ENCODE measurements around the gene MYPOP. TPM values are rescaled to one million over a fixed set of nuclear protein-coding genes. Genes with fewer than 3 reads are reported as not detected.

The MYPOP gene
- total and polyA plus RNA-seq, 2 of the 13 experiments (the other 11 are each of a cell fraction or from before 2014, with no cell fraction given): 2.3 to 2.7 TPM

DNA sequence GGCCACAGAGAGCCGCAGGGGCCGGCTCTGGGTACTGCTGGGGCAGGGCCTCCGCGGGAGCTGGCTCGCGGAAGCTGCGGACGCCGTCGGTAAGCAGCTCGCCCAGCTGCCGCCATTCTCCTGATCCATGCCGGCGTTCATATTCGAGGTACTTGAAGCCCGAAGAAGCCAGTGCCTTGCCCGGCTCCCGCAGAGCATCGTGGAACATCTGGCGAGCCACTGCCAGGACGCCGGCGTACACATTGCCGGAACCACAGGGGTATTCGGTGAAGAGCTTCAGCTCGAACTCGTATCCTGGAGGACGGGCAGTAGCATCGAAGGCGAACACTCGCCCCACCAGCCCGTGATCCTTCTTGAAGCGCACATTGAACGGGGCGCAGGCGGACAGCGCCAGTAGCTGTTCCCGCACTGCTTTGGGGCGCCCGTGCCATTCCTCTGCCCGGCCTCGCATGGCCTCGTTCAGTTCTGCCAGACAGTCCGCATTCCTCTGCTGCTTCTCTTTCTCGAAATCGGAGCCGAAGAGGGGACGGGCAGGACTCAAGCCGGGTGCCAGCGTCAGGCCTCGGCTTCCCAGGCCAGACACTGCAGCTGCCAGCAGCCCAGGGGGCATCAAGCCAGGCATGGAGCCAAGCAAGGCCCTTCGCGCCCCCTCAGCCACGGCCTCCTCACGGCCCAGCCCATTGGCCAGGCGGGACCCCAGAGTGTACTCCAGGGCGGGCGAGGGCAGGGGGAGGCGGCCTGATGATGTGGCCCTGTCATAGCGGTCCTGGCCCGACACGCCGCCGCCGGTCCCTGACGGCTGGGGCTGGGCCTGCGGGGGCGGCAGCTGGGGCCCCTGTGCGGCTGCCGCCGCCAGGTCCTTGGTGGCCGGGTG lies 17.5 kb downstream of the MYPOP start:
- Histone ChIP-seq H3K36me3 (replicated peaks in 1 of 2; ENCODE audit: control insufficient read depth in 1 of 2, insufficient read depth in 2 of 2, low read length in 2 of 2) (no peaks in the 10 kb centered on the region), H3K4me3 (replicated peaks in 1 of 3; ENCODE audit: insufficient read depth in 1 of 3, low read depth in 2 of 3, low read length in 3 of 3) (peak overlapping the region; percentile 69 to 91 (median 80)), H2AFZ (ENCODE audit: low read length) (no peak overlapping the region), H4K20me1 (ENCODE audit: insufficient read depth, low read length) (no peaks in the 10 kb centered on the region), H3K27ac (ENCODE audit: extremely low read length, insufficient read depth, low read length) (peak overlapping the region; percentile 78), H3K27me3 (ENCODE audit: control insufficient read depth in 1 of 2, insufficient read depth in 2 of 2, low read length in 2 of 2) (no peaks in the 10 kb centered on the region), H3K9ac (ENCODE audit: insufficient read depth, low read depth, low read length) (peak overlapping the region; percentile 82), H3K79me2 (ENCODE audit: insufficient read depth, low read length) (peaks cover 15% of the 10 kb centered on the region), H3K9me3 (ENCODE audit: low read length) (no peaks in the 10 kb centered on the region), H3K4me1 (ENCODE audit: insufficient read depth, low read length) (peaks cover 46% of the 10 kb centered on the region), H3K4me2 (ENCODE audit: low read depth, low read length) (peak overlapping the region; percentile 84)
- ChIA-PET CTCF (ENCODE audit: low intra/inter-chr PET ratio, low total read pairs) (interaction anchor here (4.5 to 5.3 kb wide), 2 partner anchors 21 to 68 kb away, joined by 50 to 263 read pairs; partner anchors contain the start of genes FOXA3 and SYMPK), POLR2A (interaction anchor here (0.9 to 10.3 kb wide), 7 partner anchors 9 to 102 kb away, joined by 3 to 388 read pairs (median 6); partner anchors contain the start of genes DMPK, FOXA3, MYPOP and SYMPK)
- in situ Hi-C loops (cut with HindIII; ENCODE audit: extremely low pct_ligation_motif_present, low pct_unique_long_range_greater_than_20kb) (no loop called here), intact Hi-C loops (cut with micrococcal nuclease; ENCODE audit: unreplicated experiment) (no loop called here)
- ATAC-seq: peak; percentile 20
- 87% methylated on average over 44 of the region's 72 CpGs for WGBS (ENCODE audit: low lambda C conversion rate)
- DNase-seq (ENCODE audit: low spot score): no peak
- BruUV-seq (replicated peaks): no TSS peak
- FAIRE-seq: no peak
- TF ChIP-seq, protein P1, sequence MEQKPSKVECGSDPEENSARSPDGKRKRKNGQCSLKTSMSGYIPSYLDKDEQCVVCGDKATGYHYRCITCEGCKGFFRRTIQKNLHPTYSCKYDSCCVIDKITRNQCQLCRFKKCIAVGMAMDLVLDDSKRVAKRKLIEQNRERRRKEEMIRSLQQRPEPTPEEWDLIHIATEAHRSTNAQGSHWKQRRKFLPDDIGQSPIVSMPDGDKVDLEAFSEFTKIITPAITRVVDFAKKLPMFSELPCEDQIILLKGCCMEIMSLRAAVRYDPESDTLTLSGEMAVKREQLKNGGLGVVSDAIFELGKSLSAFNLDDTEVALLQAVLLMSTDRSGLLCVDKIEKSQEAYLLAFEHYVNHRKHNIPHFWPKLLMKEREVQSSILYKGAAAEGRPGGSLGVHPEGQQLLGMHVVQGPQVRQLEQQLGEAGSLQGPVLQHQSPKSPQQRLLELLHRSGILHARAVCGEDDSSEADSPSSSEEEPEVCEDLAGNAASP (CRISPR knock-in tag; IDR thresholded peaks at IDR 0.05; ENCODE audit: borderline replicate concordance): no peak
- TF ChIP-seq, protein P2, sequence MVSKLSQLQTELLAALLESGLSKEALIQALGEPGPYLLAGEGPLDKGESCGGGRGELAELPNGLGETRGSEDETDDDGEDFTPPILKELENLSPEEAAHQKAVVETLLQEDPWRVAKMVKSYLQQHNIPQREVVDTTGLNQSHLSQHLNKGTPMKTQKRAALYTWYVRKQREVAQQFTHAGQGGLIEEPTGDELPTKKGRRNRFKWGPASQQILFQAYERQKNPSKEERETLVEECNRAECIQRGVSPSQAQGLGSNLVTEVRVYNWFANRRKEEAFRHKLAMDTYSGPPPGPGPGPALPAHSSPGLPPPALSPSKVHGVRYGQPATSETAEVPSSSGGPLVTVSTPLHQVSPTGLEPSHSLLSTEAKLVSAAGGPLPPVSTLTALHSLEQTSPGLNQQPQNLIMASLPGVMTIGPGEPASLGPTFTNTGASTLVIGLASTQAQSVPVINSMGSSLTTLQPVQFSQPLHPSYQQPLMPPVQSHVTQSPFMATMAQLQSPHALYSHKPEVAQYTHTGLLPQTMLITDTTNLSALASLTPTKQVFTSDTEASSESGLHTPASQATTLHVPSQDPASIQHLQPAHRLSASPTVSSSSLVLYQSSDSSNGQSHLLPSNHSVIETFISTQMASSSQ (IDR thresholded peaks at IDR 0.05; ENCODE audit: low read depth): no peak
- TF ChIP-seq, protein P2 (CRISPR knock-in tag; IDR thresholded peaks at IDR 0.05; ENCODE audit: borderline replicate concordance): peak; percentile 10; the same call in 1 of the 2 replicates
- TF ChIP-seq IRF2 (CRISPR knock-in tag; IDR thresholded peaks at IDR 0.05) (peak; percentile 26; the same call in 1 of the 2 replicates), ZFP82 (CRISPR knock-in tag; IDR thresholded peaks at IDR 0.05; ENCODE audit: borderline replicate concordance) (no peak), ZNF367 (CRISPR knock-in tag; IDR thresholded peaks at IDR 0.05; ENCODE audit: borderline replicate concordance) (no peak), ZNF569 (CRISPR knock-in tag; IDR thresholded peaks at IDR 0.05; ENCODE audit: borderline replicate concordance) (no peak), SALL1 (CRISPR knock-in tag; IDR thresholded peaks at IDR 0.05) (no peak), ZFP36L2 (CRISPR knock-in tag; IDR thresholded peaks at IDR 0.05) (no peak), AGO1 (IDR thresholded peaks at IDR 0.05; ENCODE audit: low read depth, low read length, poor library complexity, severe bottlenecking) (peak; percentile 55), ZNF746 (CRISPR knock-in tag; IDR thresholded peaks at IDR 0.05) (no peak), MTA1 (CRISPR knock-in tag; IDR thresholded peaks at IDR 0.05; ENCODE audit: borderline replicate concordance) (0 out of 2 replicates have a peak, but pooled peaks have one; percentile 11)
- TF ChIP-seq, protein P3, sequence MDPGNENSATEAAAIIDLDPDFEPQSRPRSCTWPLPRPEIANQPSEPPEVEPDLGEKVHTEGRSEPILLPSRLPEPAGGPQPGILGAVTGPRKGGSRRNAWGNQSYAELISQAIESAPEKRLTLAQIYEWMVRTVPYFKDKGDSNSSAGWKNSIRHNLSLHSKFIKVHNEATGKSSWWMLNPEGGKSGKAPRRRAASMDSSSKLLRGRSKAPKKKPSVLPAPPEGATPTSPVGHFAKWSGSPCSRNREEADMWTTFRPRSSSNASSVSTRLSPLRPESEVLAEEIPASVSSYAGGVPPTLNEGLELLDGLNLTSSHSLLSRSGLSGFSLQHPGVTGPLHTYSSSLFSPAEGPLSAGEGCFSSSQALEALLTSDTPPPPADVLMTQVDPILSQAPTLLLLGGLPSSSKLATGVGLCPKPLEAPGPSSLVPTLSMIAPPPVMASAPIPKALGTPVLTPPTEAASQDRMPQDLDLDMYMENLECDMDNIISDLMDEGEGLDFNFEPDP (CRISPR knock-in tag; conservative IDR thresholded peaks at IDR 0.05): 0 out of 2 replicates have a peak, but pooled peaks have one; percentile 10
- TF ChIP-seq, protein P4, sequence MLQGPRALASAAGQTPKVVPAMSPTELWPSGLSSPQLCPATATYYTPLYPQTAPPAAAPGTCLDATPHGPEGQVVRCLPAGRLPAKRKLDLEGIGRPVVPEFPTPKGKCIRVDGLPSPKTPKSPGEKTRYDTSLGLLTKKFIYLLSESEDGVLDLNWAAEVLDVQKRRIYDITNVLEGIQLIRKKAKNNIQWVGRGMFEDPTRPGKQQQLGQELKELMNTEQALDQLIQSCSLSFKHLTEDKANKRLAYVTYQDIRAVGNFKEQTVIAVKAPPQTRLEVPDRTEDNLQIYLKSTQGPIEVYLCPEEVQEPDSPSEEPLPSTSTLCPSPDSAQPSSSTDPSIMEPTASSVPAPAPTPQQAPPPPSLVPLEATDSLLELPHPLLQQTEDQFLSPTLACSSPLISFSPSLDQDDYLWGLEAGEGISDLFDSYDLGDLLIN (CRISPR knock-in tag; IDR thresholded peaks at IDR 0.05; ENCODE audit: borderline replicate concordance): no peak
